RPMI7951 (cell line): Measurements from ENCODE around the gene PALLD. TPM values are rescaled to one million over a fixed set of nuclear protein-coding genes. Genes with fewer than 3 reads are reported as not detected.
"Not testable (repeated sequence)": the region's sequence is repeated elsewhere in the genome, so short reads cannot be mapped to it uniquely, and the experiment has no call there.

ENCODE experiments used
- DNase-seq: peaks from one replicate; pipeline ENCODE4 v3.0.0-alpha.2; 2012; ENCODE audit warnings: low read depth
- total RNA-seq: library from RNA; depleted of rRNA; stranded (reverse); fragments of >200 nt; shearing (Covaris generic); gene quantifications from 2 replicates; pipeline ENCODE4 v1.2.3, GENCODE V29; 2014

PALLD gene
- total RNA-seq, 1 experiment from 2014 or later, result 44.5 TPM

DNA sequence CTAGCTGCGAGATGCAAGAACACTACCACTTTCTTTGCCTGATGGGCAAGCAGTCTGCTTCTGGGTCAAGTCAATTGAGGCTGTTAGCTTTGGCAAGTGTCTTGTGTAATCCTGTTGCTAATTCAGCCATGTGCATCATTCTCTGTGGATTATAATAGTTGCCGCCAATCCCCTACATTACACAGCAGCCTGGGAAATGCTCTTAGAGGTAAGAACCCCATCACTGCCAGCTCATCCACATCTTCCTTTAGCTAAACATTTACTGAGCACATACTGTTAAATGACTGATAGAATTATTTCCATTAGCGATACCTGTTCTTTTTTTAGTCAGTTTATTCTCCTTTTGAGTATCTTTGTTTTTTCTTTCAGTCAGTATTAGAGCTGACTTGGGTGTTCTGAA is 397.0 kb downstream of the PALLD start:
- no peak for DNase-seq

- no peak for DNase-seq
Measured at GRCh38 chr4:168900080-168900479, 403.2 kb downstream of the PALLD start.

GRCh38 chr4:168907119-168907698 is 410.4 kb downstream of the PALLD start:
- DNase-seq, result peak; percentile 88

- DNase-seq, result peak; percentile 77
Measured at GRCh38 chr4:168908093-168908492, 411.2 kb downstream of the PALLD start.

DNA sequence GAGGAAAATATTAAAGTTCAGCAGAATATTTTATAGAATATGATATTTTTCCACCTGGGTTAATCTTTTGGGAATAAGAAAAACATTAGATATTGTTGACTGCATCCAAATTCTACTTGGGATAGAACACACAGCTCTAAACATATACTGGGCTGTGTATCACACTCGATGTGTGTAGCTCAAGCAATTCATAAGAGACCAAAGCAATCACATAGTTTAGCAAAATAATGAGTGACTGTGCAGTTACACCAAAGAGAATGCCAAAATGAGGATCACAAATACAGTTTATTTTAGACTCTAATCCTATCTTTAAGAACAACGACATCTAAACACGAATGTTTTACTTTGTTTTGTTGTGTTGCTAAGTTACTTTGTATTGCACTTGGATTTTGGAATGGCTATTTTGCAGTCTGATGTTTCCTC is 412.0 kb downstream of the PALLD start:
- peak; percentile 21 for DNase-seq

DNA sequence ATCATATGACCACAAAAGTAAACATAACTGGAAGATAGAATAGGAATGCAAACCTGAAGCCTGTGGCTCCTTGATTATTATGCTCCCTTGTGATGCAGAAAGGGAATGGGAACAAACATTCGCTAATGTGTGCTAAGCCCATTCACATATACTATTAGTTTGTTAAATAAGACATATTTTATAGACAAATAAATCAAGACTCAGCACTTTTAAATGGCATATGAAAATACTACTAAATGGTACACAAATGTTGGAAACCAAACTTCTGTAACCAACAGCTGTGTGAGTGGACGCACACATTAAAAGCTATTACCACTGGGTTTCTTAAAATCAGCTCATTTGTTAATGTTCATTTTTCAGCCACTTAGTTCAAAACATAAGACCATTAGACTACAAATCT is 417.2 kb downstream of the PALLD start:
- no peak for DNase-seq

DNA sequence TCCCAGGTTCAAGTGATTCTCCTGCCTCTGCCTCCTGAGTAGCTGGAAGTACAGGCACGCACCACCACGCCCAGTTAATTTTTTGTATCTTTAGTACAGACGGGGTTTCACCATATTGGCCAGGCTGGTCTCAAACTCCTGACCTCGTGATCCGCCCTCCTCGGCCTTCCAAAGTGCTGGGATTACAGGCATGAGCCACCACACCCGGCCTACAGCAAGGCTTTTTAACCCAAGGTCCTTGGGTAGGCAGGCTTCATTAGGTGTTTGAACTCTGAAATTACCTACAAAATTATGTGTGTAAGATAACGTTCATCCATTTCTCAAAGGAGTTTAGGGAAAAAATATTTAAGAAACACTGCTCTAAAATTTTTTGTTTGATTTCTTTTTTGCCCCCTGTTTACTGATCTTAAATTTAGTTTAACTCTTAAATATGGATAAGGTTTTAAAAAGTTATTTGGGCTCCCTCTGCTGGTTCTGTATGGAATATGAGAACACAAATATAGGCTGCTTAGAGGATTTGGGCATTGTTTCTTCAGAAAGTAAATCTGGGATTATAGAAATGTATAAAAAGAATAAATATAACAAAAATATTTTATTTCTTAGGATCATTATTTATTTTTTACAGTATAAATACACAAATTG is 420.4 kb downstream of the PALLD start:
- peak; percentile 51 for DNase-seq

- no peak for DNase-seq
Measured at GRCh38 chr4:168919706-168920324, 423.0 kb downstream of the PALLD start.

DNA sequence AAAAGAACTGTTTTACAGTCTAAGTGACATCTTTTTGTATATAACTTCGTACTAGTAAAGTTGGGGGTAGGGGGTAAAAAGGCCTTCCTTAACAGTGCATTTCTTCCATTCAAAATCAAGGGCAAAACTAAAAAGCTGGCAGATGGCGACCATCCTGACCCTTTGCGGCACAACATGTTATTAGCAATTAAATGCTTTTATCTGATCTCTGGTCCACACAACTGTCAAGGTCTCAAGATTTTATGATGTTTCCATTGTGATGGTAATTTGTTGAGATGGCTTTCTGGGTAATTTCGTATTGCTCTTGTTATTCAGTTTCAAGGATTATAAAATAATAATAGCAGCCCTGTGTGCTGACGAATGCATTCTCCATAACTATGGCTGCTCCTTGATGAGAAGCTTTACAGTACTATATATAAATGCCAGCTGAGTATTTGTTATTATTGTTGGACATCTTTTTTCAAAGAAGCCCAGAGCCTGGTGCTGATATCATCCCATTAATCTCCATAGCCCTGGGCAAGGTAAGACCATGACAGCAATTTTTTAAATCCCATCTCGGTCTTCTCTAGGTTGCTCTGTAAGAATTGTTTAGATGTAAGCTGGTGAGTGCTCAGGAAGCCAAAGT is 423.7 kb downstream of the PALLD start:
- no peak for DNase-seq

DNA sequence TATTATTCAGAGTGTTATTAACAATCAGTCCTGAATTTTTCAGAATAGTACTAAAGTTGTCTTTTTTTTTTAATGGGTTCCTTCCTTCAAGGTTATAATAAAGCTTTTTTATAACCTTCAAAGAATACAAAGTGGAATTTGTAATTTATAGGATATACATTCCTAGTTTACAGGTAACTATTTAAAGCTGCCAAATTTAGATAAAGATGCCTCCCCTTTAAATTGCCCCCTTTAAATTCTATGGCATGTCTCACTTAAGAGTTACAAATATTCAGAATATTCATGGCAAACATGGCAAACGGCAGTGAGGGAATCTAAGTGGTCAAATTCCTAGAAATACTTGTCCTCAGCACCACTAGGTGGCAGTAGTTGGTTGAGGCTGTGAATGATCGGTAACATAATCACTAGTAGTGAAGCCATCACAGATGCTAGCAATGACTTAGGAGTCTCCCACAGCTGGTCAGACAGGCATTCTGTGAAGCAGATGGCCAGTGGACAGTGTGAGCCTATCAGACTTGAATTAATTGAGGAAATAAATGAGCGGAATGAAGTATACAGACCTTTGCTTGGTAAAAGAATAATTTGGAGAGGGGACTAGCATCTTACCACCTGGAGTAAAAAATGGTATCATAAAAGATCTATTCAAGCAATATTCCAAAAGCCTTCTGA is 426.8 kb downstream of the PALLD start:
- peak; percentile 70 for DNase-seq

GRCh38 chr4:168924667-168925066 is 427.8 kb downstream of the PALLD start:
- no peak for DNase-seq

DNA sequence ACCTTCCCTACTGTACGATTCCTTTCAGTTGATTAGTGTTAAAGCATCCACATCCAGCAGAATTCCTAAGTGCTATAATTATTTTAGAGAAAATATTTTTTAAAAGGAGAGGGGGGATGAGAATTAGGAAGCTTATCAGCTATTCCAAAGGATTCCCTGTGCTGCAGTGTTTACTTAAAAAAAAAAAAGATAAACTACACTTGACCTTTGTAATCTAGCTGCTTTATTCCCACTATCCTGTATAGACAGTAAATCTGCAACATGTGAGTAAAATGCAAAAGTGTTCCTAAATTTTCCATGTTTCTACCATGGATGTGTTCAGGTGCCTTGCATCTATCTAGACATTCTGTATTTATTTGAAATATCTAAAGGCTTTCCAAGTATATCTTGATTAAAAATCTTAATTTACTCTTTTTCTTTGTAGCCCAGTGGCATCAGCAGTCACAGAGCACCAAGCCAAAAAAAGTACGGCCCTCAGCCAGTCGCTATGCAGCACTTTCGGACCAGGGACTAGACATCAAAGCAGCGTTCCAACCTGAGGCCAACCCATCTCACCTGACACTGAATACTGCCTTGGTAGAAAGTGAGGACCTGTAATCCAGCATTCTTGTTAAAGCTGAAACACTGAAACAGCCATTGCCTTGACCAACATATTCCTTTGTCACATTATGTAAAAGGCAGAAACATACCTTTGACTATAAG is 429.1 kb downstream of the PALLD start:
- no peak for DNase-seq

GRCh38 chr4:168928346-168928745 is 431.5 kb downstream of the PALLD start:
- DNase-seq, result no peak

GRCh38 chr4:168928875-168929274 is 432.0 kb downstream of the PALLD start:
- DNase-seq, result no peak

DNA sequence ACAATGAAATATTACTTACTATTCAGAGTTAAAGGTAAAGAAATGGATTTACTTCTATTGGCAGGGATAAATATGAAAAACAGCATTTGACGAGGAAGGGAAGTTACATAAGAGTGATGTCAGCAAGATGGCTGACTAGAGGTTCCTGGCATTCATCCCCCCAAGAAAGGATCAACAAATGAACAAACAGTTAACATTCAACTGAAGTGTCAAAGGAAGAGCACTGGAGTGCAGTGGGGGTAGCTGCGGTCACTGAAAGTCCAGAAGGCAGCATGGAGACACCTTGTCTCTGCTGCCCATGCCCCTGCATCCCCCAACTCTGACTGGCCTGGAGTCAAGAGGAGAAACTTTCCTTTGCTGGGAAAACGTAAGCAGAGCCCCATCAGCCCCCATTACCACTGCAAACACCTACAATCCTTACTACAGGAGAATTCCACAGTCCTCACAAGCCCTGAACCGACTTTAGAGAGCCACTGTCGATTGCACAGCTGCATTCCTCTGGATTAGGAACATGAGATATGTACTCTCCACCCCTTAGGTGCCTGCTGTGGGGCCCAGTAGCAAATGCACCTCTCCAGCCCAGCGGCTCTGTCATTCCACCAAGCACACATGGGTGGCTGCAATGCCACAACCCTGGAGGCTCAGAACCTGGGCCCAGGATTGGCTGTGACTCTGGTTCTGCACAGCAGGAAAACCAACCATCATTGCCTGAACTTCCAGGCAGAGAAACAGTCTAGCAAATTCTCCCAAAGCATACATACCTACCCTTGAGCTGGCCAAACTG is 433.8 kb downstream of the PALLD start:
- DNase-seq, result no peak

GRCh38 chr4:168931215-168931650 is 434.4 kb downstream of the PALLD start:
- DNase-seq, result no peak

DNA sequence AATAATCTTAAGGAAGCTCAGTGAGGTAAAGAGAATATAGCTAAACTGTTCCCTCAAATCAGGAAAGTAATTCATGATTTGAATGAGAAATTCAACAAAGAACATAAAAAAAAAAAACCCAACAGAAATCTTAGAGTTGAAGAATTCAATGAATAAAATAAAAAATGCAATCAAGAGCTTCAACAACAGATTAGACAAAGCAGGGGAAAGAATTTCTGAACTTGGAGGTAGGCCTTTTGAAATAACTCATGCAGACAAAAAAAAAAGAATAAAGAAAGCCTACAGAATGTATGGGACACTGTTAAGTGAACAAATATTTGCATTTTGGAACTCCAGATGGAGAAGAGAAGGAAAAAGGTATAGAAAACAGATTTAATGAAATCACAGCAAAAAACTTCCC is 435.3 kb downstream of the PALLD start:
- no peak for DNase-seq

DNA sequence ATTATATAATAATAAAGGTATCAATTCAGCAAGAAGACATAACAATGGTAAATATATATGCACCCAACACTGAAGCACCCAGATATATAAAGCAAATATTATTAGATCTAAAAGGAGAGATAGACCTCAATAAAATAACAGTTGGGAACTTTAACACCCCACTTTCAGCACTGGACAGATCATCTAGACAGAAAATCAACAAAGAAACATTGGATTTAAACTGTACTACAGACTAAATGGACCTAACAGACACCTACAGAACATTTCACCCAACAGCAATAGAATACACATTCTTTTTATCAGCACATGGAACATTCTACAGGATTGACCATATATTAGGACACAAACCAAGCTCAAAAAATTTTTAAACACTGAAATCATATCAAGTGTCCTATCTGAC is 436.6 kb downstream of the PALLD start:
- DNase-seq, result no peak

DNA sequence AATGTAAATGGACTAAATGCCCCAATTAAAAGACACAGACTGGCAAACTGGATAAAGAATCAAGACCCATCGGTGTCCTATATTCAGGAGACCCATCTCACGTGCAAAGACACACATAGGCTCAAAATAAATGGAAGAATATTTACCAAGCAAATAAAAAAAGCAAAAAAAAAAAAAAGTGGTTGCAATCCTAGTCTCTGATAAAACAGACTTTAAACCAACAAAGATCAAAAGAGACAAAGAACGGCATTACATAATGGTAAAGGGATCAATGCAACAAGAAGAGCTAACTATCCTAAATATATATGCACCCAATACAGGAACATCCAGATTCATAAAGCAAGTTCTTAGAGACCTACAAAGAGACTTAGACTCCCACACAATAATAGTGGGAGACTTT is 440.6 kb downstream of the PALLD start:
- not testable (repeated sequence) for DNase-seq

GRCh38 chr4:168942985-168943384 is 446.1 kb downstream of the PALLD start:
- DNase-seq, result peak; percentile 15

- DNase-seq, result no peak
Measured at GRCh38 chr4:168945291-168945690, 448.4 kb downstream of the PALLD start.
